Activated CD4-positive, alpha-beta T cell treated with anti-CD3 and anti-CD28 coated beads, Interleukin-2, amount 50 U/mL, for 48 hours (primary cell): ENCODE measurements around the gene SGCG.
"Not testable (repeated sequence)": the region's sequence is repeated elsewhere in the genome, so short reads cannot be mapped to it uniquely, and the experiment has no call there.

Experiments used
- DNase-seq, 2 experiments: peaks; one replicate each; pipeline ENCODE4 v3.0.0-alpha.2; 2020

Gene SGCG

GRCh38 chr13:23212671-23213070 lies 31.9 kb downstream of the SGCG start:
- no peak for DNase-seq

- no peak for DNase-seq
Observed at GRCh38 chr13:23231241-23231640, 50.5 kb downstream of the SGCG start.

DNA sequence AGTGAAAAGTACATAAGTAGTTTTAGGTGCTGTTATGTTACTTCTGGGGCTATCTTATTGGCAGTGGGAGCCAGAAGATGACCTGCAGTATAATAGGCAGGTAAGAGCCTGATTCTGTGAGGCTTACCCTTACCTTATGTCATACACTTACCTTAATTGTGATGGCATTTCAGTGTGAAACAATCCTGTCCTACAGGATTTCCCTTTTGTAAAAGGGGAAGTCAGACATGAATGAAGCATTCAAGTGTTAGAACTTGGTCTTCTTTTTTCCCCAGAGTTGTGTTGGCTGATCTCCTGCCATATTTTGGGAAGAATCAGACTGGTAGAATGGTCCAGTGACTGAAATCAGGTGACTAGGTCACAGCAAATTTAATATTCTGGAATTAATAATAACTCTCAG lies 55.2 kb downstream of the SGCG start:
- DNase-seq: no peak

DNA sequence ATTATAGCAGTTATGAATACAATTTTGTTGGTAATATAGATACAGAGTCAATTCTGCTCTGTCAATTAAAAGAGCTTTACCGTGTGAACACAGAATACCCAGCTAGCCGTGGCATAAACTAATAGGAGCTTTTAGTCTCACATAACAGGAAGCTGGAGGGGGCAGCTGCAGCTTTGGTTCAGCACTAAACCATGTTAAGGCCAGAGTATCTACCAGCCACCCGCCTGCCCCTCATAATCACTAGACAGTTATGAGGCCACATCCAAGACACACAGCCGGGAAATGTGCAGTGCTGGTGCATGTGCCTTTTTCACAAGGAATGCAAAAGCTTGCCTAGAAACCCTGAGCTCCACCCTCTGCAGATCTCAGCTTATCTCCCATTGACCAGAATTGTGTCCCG lies 62.3 kb downstream of the SGCG start:
- DNase-seq: no peak

- not testable (repeated sequence) for DNase-seq
Observed at GRCh38 chr13:23248410-23248809, 67.6 kb downstream of the SGCG start.

- DNase-seq: no peak
Observed at GRCh38 chr13:23254506-23254905, 73.7 kb downstream of the SGCG start.

- DNase-seq: no peak
Observed at GRCh38 chr13:23267571-23267970, 86.8 kb downstream of the SGCG start.

GRCh38 chr13:23268441-23268840 lies 87.7 kb downstream of the SGCG start:
- DNase-seq: peak; percentile 22 to 32

DNA sequence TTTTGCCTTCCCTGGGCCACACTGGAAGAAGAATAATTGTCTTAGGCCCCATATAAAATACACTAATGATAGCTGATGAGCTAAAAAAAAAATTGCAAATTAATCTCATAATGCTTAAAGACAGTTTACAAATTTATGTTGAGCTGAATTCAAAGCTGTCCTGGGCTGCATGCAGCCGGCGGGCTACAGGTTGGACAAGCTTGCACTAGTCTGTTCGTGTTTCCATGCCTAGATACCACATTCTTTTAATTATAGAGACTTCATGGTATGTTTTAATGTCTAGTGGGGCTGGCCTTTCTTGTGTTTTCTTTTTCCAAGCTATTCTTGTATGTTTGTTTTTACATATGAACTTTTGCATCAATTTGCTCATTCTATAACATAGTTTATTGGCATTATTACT lies 90.6 kb downstream of the SGCG start:
- no peak for DNase-seq

DNA sequence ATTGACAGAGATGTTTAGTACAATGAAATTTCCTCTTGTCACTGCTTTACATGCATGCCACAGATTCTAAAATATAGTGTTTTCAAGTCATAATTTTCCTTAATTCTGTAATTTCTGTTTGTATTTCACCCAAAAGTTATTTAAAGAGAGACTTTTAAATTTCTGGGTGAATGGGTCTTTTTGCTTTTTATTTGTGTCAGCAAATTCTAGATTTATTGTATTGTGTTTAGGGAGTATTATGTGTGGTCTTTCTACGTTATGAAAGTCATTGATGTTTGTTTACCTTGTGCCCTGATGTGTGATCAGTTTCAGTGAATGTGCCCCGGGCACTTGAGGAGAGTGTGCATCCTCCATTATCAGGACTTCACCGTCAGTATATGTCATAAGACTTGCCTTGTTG lies 92.7 kb downstream of the SGCG start:
- no peak for DNase-seq

DNA sequence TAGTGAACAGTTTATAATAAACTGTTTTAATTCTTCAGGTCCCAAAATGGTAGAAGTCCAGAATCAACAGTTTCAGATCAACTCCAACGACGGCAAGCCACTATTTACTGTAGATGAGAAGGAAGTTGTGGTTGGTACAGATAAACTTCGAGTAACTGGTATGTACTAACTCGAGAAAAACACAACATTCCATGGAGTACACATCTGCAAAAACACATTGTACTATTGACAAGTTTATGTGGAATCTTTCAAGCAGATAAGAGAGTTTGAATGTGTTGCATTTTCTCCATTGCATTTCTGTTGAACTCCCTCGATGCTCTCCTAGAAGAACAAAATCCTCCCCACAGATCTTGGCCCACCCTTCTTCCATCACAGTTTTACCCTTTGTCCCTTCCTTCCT lies 98.5 kb downstream of the SGCG start:
- DNase-seq: no peak

GRCh38 chr13:23288564-23288963 lies 107.8 kb downstream of the SGCG start:
- no peak for DNase-seq

GRCh38 chr13:23288995-23289394 lies 108.2 kb downstream of the SGCG start:
- DNase-seq: no peak

- DNase-seq: no peak
Observed at GRCh38 chr13:23289917-23290357, 109.2 kb downstream of the SGCG start.

DNA sequence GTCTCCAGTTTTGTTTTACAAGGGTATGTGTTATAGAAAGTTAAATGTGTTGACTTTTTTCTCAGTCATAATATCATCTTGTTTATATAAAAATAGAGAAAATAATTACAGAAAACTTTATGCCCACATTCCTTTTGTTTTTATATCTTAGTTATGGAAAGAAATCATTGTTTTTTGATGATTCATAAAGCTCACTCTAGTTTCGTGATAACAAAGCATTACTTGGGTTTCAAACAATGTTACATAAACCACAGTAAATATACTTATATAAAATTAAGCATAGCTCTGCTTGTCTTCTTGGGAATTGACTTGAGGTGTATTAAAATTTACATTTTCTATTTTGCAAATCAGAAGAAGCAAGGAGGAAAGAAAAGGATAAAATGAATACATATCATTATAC lies 111.8 kb downstream of the SGCG start:
- DNase-seq: no peak

- not testable (repeated sequence) for DNase-seq
Observed at GRCh38 chr13:23314837-23315236, 134.1 kb downstream of the SGCG start.

DNA sequence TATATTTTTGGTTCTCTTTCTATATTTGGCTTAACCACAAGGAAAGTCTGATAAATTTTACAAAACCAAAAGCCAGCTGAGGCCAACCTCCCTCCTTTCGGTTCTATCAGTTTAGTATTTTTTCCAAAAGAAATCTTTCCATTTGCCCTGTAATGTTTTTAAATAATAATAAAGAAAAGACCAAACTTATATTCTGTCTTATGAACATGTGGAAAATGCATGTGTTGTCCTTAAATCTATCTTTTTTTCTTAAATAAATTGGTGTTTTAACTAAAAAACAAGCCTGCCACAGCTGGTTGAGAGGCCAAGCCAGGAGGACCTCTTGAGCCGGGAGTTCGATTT lies 139.1 kb downstream of the SGCG start:
- no peak for DNase-seq

DNA sequence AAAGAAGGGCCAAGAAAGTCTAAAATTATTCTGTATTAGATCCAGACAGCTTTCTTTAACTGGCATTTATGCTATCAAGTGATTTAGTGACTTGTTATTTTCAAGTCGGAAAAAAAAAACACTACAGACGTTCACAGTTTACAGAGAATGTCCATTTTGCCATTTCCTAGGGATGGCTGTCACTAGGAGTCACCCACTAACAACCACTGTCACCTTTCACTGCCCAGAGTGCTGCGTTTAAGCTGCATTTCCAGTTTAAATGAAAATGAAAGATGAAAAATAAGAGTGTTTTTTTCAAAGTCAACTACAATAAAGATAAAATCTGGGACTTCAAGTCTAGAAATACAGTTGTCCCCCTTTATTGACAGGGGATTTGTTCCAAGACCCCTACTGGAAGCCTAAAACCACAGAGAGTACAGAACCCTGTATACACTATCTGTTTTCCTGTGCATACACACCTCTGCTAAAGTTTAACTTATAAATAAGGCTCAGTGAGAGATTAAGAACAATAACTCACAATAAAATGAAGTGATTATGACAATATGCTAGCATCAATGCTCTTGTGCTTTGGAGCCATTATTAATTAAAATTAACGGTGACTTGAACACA lies 140.3 kb downstream of the SGCG start:
- no peak for DNase-seq

DNA sequence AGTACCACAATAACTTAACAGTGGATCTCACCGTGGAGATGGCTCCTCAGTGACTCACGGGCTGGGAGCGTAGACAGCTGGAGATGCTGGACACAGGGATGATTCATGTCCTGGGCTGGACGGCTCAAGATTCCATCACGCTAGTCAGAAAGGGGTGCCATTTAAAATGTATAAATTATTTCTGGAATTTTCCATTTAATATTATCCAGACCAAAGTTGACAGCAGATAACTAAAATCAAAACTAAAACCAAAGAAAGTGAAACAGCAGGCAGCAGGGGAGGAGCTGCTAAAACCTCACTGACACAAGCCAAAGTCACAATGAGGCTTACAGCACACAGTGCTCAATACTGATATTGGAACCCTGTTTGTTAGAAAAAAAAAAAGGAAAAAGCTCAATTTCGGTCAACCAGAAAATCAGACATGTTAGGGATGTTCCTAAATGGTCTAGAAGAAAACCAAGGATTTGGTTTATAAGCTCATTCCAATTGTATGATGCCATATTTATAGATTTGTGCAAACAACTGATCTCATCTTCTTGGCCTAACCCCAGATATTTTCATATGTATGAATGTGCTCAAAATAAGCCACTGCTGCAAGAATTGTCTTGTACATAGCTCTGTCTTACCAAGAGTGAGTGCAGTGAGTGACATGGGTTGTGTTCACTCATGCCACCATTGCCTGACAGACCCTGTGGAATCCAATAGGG lies 140.9 kb downstream of the SGCG start:
- peak in 1 of 2 experiments; percentile 6 for DNase-seq

DNA sequence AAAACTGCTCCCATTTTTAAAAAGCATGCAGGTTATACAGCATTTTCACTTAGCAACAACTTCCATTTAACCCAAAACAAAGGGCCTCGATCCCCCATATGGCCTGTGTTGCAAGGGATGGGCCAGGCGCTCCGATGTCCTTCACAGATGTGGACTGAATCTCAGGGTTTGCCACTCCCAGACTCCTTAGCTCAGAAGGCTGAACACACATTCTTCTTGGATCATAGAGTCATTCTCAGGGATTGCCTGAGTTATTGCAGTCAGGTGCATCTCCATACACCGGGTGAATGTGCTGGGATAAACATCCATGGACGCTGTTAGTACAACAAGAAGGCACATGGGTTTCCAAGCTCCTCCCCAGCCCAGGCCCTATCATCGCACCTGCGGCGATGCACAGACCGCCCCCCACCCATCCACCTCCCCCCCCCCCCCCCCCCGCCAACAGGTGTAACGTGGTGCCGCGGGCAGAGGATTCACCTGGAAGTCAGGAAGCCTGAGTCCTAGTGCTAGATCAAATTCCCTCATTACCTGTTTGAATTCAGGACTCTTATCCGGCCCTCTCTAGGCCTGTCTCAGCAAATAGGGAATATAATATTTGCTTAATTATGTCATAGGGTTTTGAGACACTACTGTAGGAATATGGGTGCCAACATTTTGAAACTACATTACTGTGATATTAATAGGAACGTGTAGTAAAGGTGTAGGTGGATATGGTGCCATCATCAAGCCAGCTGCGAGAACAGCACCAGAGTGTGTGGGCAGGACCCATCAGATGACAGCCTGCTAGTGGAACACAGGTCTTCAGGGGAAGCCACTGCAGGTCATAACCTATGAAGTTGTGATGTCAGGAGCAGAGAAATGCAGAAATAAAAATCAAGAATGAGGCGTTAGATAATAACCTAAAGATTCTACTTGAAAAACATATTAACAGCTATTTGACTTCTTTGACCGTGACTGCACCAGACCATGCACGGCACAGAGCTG lies 141.9 kb downstream of the SGCG start:
- no peak for DNase-seq

DNA sequence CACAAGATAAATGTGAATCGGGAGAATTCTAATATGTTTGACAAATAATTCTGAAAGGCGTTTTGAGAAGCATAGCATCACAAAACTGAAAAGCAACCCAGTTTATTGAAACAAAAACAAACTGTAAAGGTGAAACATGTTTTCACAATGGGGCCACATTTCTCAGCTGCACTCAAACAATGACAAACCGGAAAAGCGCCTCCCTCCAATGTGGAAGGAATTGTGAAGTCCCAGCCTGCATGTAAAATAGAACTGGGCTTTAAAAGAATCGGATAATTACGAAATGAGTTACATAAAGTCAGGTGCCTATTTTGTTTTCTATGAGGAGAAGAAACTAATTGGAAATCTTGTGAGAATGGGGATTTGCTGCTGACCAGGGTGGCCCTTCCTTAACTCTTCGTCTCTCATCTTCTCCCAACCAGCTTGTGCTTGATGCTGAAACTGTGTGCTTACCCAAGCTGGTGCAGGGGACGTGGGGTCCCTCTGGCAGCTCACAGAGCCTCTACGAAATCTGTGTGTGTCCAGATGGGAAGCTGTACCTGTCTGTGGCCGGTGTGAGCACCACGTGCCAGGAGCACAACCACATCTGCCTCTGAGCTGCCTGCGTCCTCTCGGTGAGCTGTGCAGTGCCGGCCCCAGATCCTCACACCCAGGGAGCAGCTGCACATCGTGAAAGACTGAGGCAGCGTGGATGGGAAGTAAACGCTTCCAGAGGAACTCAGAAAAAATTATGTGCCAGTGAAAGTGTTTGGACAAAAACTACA lies 143.3 kb downstream of the SGCG start:
- DNase-seq: no peak

- DNase-seq: no peak
Observed at GRCh38 chr13:23325191-23325590, 144.4 kb downstream of the SGCG start.

DNA sequence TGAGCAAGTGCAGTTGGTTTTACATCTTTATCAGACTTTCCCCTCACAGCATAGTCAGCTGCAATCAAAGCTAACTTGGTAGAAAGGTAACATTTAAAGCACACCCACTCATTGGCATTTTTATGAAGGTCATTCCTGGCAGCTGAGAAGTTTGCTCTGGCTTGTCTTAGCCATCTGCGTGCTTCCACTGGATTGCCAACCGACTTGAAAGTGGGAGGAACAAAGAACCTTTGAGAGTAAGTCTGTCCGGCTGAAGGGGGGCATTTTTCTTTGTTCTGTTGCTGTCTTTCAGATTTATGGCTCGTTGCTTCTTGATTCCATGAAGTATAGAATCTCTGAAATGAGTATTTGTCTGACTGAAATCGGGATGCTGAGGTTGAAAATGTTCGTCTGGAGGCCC lies 149.6 kb downstream of the SGCG start:
- DNase-seq: no peak
